Measurements from ENCODE around the gene C4A.
A peak's percentile ranks its signal among the peaks of the same experiment; 100 is the strongest.
"Not testable (repeated sequence)": the region's sequence is repeated elsewhere in the genome, so short reads cannot be mapped to it uniquely, and the experiment has no call there.

C4A gene

DNA sequence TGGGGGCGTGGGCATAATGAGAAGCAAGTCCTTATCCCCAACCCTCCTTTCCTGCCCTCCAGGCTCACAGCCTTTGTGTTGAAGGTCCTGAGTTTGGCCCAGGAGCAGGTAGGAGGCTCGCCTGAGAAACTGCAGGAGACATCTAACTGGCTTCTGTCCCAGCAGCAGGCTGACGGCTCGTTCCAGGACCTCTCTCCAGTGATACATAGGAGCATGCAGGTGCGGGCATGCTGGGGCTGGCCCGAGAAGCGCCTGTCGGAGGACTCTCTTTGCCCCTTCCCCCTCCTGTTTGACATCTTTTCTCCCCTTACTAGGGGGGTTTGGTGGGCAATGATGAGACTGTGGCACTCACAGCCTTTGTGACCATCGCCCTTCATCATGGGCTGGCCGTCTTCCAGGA, 46.8 kb downstream of the C4A start:
- not testable (repeated sequence) for DNase-seq (ENCODE audit: low read depth)

- not testable (repeated sequence) for DNase-seq (ENCODE audit: low read depth)
Observed at GRCh38 chr6:32029553-32029952, 47.7 kb downstream of the C4A start.

DNA sequence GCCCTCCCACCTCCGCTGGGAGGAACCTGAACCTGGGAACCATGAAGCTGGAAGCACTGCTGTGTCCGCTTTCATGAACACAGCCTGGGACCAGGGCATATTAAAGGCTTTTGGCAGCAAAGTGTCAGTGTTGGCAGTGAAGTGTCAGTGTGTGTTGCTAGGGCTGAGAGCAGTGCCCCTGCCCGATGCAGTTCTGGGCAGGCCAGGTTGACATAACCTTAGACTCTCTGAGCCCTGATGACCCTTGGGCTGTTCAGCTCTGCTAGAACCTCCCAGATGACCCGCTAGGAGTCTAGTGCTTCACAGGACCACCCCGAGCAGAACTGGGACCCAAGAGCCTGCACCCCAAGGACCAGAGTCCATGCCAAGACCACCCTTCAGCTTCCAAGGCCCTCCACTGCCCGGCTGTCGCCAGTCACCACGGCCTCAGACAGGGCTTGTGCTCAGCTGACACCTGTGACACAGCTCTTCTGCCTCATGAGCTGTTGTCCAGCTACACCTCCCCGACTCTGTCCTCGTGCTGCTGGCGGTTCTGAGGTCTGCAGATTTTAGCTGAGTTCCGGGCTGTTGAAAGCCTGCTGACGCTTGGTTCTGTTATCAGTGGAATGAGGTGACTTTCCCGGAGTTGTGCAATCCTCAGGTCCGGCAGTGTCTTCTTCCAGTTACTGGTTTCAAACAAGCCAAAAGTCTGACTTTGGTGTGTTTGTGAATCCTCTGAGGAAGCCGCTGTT, 53.6 kb downstream of the C4A start:
- DNase-seq (ENCODE audit: low read depth) = not testable (repeated sequence)

- not testable (repeated sequence) for DNase-seq (ENCODE audit: low read depth)
Observed at GRCh38 chr6:32037136-32037535, 55.3 kb downstream of the C4A start.

- not testable (repeated sequence) for DNase-seq (ENCODE audit: low read depth)
Observed at GRCh38 chr6:32037598-32038524, 56.0 kb downstream of the C4A start, which contains the start of gene CYP21A2. Gene CYP21A2 (plus strand): TSS chr6:32038415. CDS start chr6:32038423, 8 bp downstream.

DNA sequence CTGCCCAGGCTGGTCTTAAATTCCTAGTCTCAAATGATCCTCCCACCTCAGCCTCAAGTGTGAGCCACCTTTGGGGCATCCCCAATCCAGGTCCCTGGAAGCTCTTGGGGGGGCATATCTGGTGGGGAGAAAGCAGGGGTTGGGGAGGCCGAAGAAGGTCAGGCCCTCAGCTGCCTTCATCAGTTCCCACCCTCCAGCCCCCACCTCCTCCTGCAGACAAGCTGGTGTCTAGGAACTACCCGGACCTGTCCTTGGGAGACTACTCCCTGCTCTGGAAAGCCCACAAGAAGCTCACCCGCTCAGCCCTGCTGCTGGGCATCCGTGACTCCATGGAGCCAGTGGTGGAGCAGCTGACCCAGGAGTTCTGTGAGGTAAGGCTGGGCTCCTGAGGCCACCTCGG, 57.0 kb downstream of the C4A start:
- DNase-seq (ENCODE audit: low read depth) = not testable (repeated sequence)

- not testable (repeated sequence) for DNase-seq (ENCODE audit: low read depth)
Observed at GRCh38 chr6:32039321-32040274, 57.7 kb downstream of the C4A start.

DNA sequence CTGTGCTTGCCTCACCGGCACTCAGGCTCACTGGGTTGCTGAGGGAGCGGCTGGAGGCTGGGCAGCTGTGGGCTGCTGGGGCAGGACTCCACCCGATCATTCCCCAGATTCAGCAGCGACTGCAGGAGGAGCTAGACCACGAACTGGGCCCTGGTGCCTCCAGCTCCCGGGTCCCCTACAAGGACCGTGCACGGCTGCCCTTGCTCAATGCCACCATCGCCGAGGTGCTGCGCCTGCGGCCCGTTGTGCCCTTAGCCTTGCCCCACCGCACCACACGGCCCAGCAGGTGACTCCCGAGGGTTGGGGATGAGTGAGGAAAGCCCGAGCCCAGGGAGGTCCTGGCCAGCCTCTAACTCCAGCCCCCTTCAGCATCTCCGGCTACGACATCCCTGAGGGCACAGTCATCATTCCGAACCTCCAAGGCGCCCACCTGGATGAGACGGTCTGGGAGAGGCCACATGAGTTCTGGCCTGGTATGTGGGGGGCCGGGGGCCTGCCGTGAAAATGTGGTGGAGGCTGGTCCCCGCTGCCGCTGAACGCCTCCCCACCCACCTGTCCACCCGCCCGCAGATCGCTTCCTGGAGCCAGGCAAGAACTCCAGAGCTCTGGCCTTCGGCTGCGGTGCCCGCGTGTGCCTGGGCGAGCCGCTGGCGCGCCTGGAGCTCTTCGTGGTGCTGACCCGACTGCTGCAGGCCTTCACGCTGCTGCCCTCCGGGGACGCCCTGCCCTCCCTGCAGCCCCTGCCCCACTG, 58.6 kb downstream of the C4A start:
- DNase-seq (ENCODE audit: low read depth) = not testable (repeated sequence)

- DNase-seq (ENCODE audit: low read depth) = not testable (repeated sequence)
Observed at GRCh38 chr6:32041050-32041321, 59.1 kb downstream of the C4A start.

GRCh38 chr6:32041385-32041784, 59.5 kb downstream of the C4A start:
- not testable (repeated sequence) for DNase-seq (ENCODE audit: low read depth)

- not testable (repeated sequence) for DNase-seq (ENCODE audit: low read depth)
Observed at GRCh38 chr6:32042276-32042675, 60.4 kb downstream of the C4A start.

DNA sequence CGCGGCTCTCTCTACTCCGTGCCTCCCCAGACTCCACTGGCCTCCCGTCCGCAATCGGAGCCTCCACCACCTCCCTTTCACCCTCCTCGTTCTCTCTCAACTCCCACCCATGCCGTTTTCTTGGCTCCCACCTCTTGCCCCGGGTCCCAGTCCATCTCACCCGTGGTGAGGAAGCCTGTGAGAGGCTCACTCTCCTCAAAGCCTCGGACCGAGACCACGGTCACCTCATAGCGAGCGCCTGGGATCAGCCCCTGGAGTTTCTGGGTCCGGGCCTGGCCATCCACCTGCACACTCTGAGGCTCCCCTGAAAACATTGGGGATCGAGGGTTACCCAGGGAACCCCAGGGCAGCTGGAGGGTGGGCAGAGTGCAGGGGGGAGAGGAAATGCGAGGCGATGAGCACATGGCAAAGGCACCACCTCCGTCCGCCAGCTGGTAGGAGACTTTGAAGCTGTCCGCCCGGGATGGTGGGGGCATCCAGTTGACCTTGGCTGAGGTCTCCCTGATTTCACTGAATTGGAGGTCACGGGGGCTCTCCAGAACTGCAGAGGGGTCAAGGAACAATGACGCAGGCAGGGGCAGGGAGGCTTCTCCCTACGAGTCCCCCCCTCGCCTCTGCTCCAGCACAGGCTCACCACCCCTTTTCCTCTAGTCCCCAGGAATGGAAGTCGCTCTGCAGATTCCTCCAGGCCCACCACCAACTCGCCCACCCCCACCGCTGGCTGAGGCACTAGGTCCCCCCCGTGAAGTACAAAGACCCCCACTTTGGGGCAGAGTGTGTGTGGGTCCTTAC, 61.9 kb downstream of the C4A start:
- not testable (repeated sequence) for DNase-seq (ENCODE audit: low read depth)

DNA sequence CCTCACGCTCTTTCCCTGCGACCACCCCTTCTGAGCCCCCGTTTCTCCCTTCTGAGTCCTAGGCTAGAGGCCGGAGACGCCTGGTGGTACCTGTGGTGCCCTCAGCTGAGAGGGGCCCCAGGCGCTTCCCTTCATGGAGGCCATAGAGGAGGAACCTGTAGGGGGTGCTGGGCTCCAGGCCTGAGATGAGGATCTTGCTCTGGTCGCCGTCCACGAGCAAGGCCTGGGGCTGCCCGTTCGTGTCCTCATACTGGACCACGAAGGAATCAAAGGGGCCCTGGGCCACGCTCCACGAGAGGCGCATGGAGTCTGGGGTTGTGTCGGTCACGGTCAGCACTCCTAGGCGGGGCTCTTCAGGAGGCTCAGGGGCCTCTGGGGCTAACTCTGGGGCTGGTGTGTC, 63.1 kb downstream of the C4A start:
- not testable (repeated sequence) for DNase-seq (ENCODE audit: low read depth)

GRCh38 chr6:32045811-32046449, 64.1 kb downstream of the C4A start:
- no peak for DNase-seq (ENCODE audit: low read depth)

DNA sequence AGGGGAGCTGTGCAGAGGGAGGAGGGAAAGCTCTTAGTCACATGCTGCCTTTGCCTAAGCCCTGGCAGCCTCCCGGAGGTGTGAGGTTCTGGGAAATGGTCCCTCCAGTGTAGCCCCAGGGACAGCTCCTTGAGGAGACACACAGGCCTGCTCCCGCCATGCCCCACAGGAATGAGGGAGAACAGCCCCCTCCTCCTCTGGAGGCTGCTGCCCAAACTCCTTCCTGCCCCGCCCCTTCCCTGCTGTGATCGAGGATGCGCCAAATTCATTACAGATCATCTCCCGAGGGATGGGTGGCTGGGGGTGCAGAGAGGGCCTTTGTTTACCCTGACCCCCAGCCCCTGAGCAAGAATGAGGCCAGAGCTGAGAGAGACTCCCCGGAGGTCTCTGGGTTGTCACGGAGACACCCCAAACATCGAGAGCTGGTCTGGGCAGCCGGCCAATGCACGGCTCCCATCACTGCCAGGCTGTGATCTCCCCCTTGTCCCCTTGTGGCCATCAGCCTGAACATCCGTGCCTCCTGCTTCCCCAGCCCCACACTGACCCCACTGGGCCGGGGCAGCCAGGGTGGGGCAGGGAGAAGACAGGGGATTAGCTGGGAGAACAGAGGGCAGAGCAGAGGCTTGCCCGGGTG, 64.7 kb downstream of the C4A start:
- peak; percentile 1 for DNase-seq (ENCODE audit: low read depth)

GRCh38 chr6:32047084-32047478, 65.2 kb downstream of the C4A start:
- no peak for DNase-seq (ENCODE audit: low read depth)

GRCh38 chr6:32047539-32047854, 65.6 kb downstream of the C4A start:
- DNase-seq (ENCODE audit: low read depth) = no peak

GRCh38 chr6:32047855-32048766, 66.3 kb downstream of the C4A start:
- DNase-seq (ENCODE audit: low read depth) = peak; percentile 31

All from amniotic epithelial cell (primary cell).